GM12878 (cell line): ENCODE measurements around the gene OPRM1. TPM values are rescaled to one million over a fixed set of nuclear protein-coding genes. Genes with fewer than 3 reads are reported as not detected.

Experiments used
- ASH2L ChIP-seq: fragments of 300-600, 200-600 bp; sonication (generic); IDR thresholded peaks from 2 replicates; pipeline ENCODE4 v1.6.1; 2017; ENCODE audit warnings: low read depth, mild to moderate bottlenecking, borderline replicate concordance
- CBX5 ChIP-seq: sonication (generic); IDR thresholded peaks from 2 replicates; pipeline ENCODE4 v1.6.1; 2016; ENCODE audit warnings: low read depth, moderate library complexity, mild to moderate bottlenecking, inconsistent platforms
- CEBPB ChIP-seq, 2 experiments: fragments of 150-350 bp in 1 of 2; IDR thresholded peaks; 2 replicates each; pipeline ENCODE4 v1.6.1; 2012 to 2014; ENCODE audit warnings: low read depth in 2 of 2, low read length in 2 of 2, borderline replicate concordance in 1 of 2, inconsistent platforms in 1 of 2
- GABPA ChIP-seq: IDR thresholded peaks from 2 replicates; pipeline ENCODE4 v1.6.1; 2014; ENCODE audit warnings: antibody characterized with exemption, low read depth, mild to moderate bottlenecking, inconsistent platforms
- NR2C2 ChIP-seq: IDR thresholded peaks from 2 replicates; pipeline ENCODE4 v1.6.1; 2011; ENCODE audit warnings: borderline replicate concordance, low read depth; ENCODE audit not compliant: control insufficient read depth, insufficient read length
- PML ChIP-seq: IDR thresholded peaks from 2 replicates; pipeline ENCODE4 v1.6.1; 2012; ENCODE audit warnings: low read length, inconsistent platforms
- POLR2AphosphoS5 ChIP-seq: IDR thresholded peaks from 2 replicates; pipeline ENCODE4 v1.6.1; 2011; ENCODE audit warnings: mild to moderate bottlenecking, low read length, inconsistent platforms
- POU2F2 ChIP-seq: IDR thresholded peaks from 3 replicates; pipeline ENCODE4 v1.6.1; 2011; ENCODE audit warnings: low read depth, mild to moderate bottlenecking, low read length, borderline replicate concordance
- RAD21 ChIP-seq: IDR thresholded peaks from 2 replicates; pipeline ENCODE4 v1.6.1; 2011; ENCODE audit warnings: mild to moderate bottlenecking, low read depth, low read length, moderate library complexity; ENCODE audit not compliant: insufficient read depth
- RAD51 ChIP-seq: fragments of 450-650 bp; IDR thresholded peaks from 2 replicates; pipeline ENCODE4 v1.6.1; 2016; ENCODE audit warnings: moderate library complexity, mild to moderate bottlenecking, inconsistent platforms
- RB1 ChIP-seq: fragments of 450-650 bp; formaldehyde crosslinking; IDR thresholded peaks from 2 replicates; pipeline ENCODE4 v1.6.1; 2017; ENCODE audit warnings: mild to moderate bottlenecking, borderline replicate concordance
- SUPT20H ChIP-seq: IDR thresholded peaks from 2 replicates; pipeline ENCODE4 v1.6.1; 2011; ENCODE audit warnings: low read depth, mild to moderate bottlenecking, low read length, moderate library complexity, borderline replicate concordance; ENCODE audit not compliant: control insufficient read depth
- TBL1XR1 ChIP-seq: IDR thresholded peaks from 2 replicates; pipeline ENCODE4 v1.6.1; 2012; ENCODE audit warnings: low read depth, low read length, improper control_type of control experiment
- YBX1 ChIP-seq: fragments of 450-650 bp; IDR thresholded peaks from 2 replicates; pipeline ENCODE4 v1.6.1; 2016; ENCODE audit warnings: antibody characterized with exemption
- ZNF207 ChIP-seq: fragments of 450-650 bp; IDR thresholded peaks from 2 replicates; pipeline ENCODE4 v1.6.1; 2014; ENCODE audit warnings: antibody characterized with exemption, mild to moderate bottlenecking, borderline replicate concordance
- ZNF217 ChIP-seq: fragments of 450-650 bp; IDR thresholded peaks from 2 replicates; pipeline ENCODE4 v1.6.1; 2017; ENCODE audit warnings: antibody characterized with exemption, mild to moderate bottlenecking
- polyA plus RNA-seq, 11 experiments: library from polyadenylated mRNA; depleted of rRNA in 4 of 11; unstranded in 6 of 11; stranded (reverse) in 5 of 11; fragments of >200 nt; fragmentation: Nextera tagmentation in 4 of 11; fragmentation: Illumina TruSeq in 1 of 11; extraction: Ambion mirVana in 4 of 11; extraction: Trizol in 1 of 11; gene quantifications; 1 replicate in 1 of 11; 2 replicates in 10 of 11; pipeline versions ENCODE4 v1.2.1 to v1.2.3, GENCODE V29; 2011 to 2016; ENCODE audit warnings: inconsistent platforms in 2 of 11, missing spikeins in 2 of 11, low read depth in 1 of 11
- total RNA-seq, 4 experiments: library from RNA; depleted of rRNA in 3 of 4; stranded (reverse); fragments of >200 nt in 3 of 4; fragmentation: Illumina TruSeq in 1 of 4; extraction: Trizol in 1 of 4; gene quantifications; 2 replicates each; pipeline versions ENCODE4 v1.2.1 to v1.2.3, GENCODE V29; 2013 to 2021
- TF ChIP-seq, protein P1 (sequence below): fragments of 450-650 bp; IDR thresholded peaks from 2 replicates; pipeline ENCODE4 v1.6.1; 2017; ENCODE audit warnings: mild to moderate bottlenecking, moderate library complexity
- TF ChIP-seq, protein P2 (sequence below): fragments of 450-650 bp; IDR thresholded peaks from 2 replicates; pipeline ENCODE4 v1.6.1; 2017; ENCODE audit warnings: antibody characterized with exemption, mild to moderate bottlenecking, moderate library complexity
- TF ChIP-seq, protein P3 (sequence below): fragments of 450-650 bp; IDR thresholded peaks from 2 replicates; pipeline ENCODE4 v1.6.1; 2018; ENCODE audit warnings: mild to moderate bottlenecking, low read depth, moderate library complexity; ENCODE audit not compliant: partially characterized antibody

Gene OPRM1
- total and polyA plus RNA-seq, 10 of the 15 experiments (the other 5 are each of a cell fraction or from before 2014, with no cell fraction given): not detected

DNA sequence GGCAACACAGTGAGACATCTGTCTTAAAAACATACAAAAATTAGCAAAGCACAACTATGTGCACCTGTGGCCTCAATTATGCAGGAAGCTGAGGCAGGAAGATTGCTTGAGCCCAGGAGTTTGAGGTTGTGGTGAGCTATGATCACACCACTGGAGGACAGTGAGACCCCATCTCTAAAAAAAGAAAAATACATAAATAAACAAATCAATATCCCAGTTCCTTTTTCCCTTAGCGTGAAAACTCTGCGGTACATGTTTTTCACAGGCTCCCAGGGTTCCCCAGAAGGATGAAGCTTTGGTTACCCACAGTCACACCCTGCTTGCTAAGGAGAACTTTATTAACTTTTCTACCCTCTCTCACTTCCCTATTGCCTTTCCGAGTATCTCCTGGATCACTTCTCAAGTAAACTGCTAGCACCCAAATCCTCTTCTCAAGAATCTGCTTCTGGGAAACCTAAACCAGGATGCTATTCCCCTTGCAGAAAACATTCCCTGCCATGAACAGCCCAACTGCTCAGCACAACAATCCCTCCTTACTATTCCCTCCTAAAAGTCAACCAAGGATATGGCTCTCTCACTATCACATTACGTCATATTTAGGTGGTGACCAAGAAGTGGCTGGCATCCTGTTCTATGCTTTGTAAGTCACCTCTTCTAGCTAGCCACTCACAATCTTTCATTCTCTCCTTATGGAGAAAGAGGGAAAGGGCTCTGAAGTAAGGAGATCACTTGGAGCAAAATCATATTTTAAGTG, 195.2 kb downstream of the OPRM1 start (continued):
- TF ChIP-seq RB1 (no peak), CEBPB (IDR thresholded peaks at IDR 0.05; ENCODE audit: borderline replicate concordance in 1 of 2, low read depth in 2 of 2, low read length in 2 of 2) (no peak), ASH2L (no peak), POU2F2 (no peak), SUPT20H (no peak), POLR2AphosphoS5 (no peak), NR2C2 (no peak), ZNF217 (no peak), YBX1 (no peak), ZNF207 (no peak), RAD21 (no peak), TBL1XR1 (peak; percentile 21; the same call in 1 of the 2 replicates), GABPA (no peak), RAD51 (no peak), CBX5 (no peak), PML (no peak)
- TF ChIP-seq, protein P1, sequence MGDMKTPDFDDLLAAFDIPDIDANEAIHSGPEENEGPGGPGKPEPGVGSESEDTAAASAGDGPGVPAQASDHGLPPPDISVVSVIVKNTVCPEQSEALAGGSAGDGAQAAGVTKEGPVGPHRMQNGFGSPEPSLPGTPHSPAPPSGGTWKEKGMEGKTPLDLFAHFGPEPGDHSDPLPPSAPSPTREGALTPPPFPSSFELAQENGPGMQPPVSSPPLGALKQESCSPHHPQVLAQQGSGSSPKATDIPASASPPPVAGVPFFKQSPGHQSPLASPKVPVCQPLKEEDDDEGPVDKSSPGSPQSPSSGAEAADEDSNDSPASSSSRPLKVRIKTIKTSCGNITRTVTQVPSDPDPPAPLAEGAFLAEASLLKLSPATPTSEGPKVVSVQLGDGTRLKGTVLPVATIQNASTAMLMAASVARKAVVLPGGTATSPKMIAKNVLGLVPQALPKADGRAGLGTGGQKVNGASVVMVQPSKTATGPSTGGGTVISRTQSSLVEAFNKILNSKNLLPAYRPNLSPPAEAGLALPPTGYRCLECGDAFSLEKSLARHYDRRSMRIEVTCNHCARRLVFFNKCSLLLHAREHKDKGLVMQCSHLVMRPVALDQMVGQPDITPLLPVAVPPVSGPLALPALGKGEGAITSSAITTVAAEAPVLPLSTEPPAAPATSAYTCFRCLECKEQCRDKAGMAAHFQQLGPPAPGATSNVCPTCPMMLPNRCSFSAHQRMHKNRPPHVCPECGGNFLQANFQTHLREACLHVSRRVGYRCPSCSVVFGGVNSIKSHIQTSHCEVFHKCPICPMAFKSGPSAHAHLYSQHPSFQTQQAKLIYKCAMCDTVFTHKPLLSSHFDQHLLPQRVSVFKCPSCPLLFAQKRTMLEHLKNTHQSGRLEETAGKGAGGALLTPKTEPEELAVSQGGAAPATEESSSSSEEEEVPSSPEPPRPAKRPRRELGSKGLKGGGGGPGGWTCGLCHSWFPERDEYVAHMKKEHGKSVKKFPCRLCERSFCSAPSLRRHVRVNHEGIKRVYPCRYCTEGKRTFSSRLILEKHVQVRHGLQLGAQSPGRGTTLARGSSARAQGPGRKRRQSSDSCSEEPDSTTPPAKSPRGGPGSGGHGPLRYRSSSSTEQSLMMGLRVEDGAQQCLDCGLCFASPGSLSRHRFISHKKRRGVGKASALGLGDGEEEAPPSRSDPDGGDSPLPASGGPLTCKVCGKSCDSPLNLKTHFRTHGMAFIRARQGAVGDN: no peak
- TF ChIP-seq, protein P2, sequence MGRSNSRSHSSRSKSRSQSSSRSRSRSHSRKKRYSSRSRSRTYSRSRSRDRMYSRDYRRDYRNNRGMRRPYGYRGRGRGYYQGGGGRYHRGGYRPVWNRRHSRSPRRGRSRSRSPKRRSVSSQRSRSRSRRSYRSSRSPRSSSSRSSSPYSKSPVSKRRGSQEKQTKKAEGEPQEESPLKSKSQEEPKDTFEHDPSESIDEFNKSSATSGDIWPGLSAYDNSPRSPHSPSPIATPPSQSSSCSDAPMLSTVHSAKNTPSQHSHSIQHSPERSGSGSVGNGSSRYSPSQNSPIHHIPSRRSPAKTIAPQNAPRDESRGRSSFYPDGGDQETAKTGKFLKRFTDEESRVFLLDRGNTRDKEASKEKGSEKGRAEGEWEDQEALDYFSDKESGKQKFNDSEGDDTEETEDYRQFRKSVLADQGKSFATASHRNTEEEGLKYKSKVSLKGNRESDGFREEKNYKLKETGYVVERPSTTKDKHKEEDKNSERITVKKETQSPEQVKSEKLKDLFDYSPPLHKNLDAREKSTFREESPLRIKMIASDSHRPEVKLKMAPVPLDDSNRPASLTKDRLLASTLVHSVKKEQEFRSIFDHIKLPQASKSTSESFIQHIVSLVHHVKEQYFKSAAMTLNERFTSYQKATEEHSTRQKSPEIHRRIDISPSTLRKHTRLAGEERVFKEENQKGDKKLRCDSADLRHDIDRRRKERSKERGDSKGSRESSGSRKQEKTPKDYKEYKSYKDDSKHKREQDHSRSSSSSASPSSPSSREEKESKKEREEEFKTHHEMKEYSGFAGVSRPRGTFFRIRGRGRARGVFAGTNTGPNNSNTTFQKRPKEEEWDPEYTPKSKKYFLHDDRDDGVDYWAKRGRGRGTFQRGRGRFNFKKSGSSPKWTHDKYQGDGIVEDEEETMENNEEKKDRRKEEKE: no peak
- TF ChIP-seq, protein P3, sequence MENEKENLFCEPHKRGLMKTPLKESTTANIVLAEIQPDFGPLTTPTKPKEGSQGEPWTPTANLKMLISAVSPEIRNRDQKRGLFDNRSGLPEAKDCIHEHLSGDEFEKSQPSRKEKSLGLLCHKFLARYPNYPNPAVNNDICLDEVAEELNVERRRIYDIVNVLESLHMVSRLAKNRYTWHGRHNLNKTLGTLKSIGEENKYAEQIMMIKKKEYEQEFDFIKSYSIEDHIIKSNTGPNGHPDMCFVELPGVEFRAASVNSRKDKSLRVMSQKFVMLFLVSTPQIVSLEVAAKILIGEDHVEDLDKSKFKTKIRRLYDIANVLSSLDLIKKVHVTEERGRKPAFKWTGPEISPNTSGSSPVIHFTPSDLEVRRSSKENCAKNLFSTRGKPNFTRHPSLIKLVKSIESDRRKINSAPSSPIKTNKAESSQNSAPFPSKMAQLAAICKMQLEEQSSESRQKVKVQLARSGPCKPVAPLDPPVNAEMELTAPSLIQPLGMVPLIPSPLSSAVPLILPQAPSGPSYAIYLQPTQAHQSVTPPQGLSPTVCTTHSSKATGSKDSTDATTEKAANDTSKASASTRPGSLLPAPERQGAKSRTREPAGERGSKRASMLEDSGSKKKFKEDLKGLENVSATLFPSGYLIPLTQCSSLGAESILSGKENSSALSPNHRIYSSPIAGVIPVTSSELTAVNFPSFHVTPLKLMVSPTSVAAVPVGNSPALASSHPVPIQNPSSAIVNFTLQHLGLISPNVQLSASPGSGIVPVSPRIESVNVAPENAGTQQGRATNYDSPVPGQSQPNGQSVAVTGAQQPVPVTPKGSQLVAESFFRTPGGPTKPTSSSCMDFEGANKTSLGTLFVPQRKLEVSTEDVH: peak; percentile 26
